SK-N-MC (cell line): Measurements from ENCODE around the gene METAP1.

Experiments
- EZH2 ChIP-seq: fragments of 200-600 bp; sonication (generic); IDR thresholded peaks from one replicate; pipeline ENCODE4 v1.6.1; 2017; ENCODE audit warnings: antibody characterized with exemption
- FOXP2 ChIP-seq: optimal IDR thresholded peaks from 2 replicates; pipeline ENCODE3; 2011; ENCODE audit warnings: mild to moderate bottlenecking, moderate library complexity; ENCODE audit not compliant: insufficient read depth; ENCODE audit errors: extremely low read length, control extremely low read depth
- POLR2AphosphoS5 ChIP-seq: IDR thresholded peaks from 2 replicates; pipeline ENCODE4 v1.6.1; 2012; ENCODE audit warnings: mild to moderate bottlenecking, low read depth, low read length, borderline replicate concordance

DNA sequence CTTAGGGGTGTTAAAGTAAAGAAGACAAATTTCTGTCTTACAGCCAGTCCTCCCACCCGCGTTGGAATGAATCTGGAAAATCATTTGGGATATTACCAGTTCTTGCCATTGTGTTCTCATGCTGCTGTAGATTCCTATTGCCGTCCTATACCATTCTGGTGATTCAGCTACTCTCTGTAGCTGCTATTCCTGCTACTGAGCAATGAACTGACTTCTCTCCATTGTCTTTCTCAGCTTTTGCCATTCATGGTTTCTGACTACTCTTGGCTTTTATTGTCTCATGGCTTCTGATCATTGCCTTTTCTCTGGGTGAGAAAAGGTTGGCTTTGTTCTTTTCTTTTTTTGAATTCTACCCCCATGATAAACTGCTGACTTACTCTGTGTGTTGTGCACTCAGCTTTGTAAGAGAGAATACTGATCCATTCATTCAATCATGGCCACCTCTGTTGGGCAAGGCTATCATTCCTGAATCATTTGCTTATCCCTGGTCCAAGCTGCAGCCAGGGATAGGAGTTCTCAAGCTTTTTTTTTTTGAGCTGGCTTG is 27.7 kb upstream of the METAP1 start:
- TF ChIP-seq POLR2AphosphoS5 (no peak), EZH2 (no peak), FOXP2 (no peak)
